LNCaP clone FGC (cell line): ENCODE data around the gene ZBP1.

Source experiments
- DNase-seq: peaks from one replicate; pipeline ENCODE4 v3.0.0-alpha.2; 2011; ENCODE audit warnings: low read depth
- H3K4me3 ChIP-seq: 2 replicates; pipeline ENCODE4 v1.5.1; 2011; ENCODE audit warnings: mild to moderate bottlenecking, low read depth, low read length, control low read depth
- TF ChIP-seq, protein P1 (sequence below): IDR thresholded peaks from 2 replicates; pipeline ENCODE4 v1.5.1; 2012; ENCODE audit warnings: mild to moderate bottlenecking; ENCODE audit not compliant: control insufficient read depth, insufficient read depth; ENCODE audit errors: extremely low read depth

Gene ZBP1

DNA sequence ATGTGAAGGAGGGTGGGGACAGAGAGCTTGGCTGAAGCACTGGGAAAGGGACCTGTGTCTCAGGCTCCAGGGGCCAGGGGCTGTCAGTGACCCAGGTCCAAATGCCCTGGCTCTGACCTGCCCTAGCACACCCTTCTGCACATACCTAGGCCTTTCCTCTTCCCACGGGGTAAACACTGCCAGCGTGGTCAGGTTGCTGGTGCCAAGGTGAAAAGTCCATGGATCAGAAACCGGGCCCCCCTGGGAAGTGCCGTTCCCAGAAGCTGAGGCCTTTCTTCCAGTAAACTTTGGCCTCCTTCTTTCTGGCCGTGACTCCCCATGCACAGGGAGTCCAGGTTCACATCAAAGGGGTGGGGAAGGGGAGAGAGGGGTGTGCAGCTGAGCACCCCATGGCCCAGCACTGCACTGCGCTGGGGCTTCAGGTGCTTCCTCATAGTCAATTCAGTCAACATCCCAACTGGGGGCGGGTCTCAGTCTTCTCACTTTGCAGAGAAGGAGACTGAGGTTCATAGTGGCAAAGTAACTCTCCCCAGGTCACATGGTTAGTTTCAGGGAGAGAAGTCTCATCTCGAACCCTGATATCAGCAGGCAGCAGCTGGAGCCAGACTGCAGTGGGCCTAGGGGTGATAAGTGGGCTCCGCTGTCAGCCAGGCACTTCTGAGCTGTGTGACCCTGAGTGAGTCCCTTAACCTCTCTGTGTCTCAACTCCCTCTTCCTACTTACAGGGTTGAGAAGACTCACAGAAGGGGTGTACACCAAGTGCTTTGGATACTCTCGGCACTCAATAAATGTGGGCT, 42.3 kb downstream of the ZBP1 start:
- TF ChIP-seq, protein P1, sequence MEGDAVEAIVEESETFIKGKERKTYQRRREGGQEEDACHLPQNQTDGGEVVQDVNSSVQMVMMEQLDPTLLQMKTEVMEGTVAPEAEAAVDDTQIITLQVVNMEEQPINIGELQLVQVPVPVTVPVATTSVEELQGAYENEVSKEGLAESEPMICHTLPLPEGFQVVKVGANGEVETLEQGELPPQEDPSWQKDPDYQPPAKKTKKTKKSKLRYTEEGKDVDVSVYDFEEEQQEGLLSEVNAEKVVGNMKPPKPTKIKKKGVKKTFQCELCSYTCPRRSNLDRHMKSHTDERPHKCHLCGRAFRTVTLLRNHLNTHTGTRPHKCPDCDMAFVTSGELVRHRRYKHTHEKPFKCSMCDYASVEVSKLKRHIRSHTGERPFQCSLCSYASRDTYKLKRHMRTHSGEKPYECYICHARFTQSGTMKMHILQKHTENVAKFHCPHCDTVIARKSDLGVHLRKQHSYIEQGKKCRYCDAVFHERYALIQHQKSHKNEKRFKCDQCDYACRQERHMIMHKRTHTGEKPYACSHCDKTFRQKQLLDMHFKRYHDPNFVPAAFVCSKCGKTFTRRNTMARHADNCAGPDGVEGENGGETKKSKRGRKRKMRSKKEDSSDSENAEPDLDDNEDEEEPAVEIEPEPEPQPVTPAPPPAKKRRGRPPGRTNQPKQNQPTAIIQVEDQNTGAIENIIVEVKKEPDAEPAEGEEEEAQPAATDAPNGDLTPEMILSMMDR, result no peak
- no peak for DNase-seq
- H3K4me3 ChIP-seq, result no peak overlapping the region

DNA sequence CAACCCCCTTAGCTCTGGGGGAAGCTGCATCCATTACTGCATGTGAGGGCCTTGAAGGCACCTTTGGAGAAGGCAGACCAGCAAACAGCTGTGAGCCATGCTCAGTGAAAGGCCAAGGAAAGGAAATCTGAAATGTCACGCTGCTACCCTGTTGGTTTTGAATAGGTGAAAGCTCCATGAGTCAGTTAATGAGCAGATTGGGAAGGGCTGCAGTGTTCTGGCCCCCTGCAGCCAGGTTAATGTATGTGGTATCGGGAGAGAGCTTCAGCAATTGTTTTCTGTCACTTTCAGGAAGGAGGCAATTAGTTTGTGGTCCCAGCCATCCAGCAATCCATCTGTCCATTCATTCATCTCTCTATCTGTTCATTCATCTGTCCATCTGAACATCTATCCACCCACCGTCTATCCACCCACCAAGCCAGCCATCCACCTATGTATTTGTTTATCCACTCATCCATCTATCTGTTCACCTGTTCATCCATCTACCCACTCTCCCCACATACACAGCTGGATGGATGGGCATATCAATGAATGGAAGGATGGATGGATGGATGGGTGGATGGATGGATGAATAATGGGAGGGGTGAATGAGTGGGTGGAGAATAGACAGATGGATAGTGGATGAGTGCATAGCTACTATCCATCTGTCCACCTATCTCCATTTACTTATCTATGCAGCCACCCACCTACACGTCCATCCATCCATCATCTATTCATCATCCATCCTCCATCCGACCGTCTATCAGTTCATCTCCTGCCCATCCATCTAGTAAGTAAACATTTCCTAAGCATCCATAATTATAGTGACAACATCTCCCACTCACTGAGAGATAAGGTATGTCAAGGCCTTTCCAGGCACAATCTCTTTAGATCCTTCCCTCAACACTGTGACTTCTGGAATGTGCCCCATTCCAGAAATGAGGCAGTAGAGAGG, 43.3 kb downstream of the ZBP1 start:
- TF ChIP-seq, protein P1, result no peak
- H3K4me3 ChIP-seq, result no peak overlapping the region
- DNase-seq, result no peak

DNA sequence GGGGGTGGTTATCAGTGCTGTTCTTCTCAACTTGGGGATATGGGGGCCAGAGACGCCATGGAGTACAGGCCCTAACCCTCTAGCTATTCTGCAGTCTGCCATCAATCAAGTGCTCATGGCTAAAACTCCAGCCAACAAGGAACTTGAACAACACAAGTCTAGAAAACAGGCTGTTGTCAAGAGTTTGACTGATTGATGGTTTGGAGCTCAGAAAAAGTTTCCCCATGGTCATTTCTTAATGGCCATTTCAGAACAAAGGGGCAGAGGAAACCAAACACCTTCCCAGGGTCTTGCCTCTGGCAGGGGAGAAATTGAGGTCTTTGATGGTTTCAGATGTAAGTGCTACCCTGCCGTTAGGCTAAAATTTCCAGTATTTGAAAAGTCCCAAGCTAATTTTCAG, 44.2 kb downstream of the ZBP1 start:
- no peak for DNase-seq
- TF ChIP-seq, protein P1, result no peak
- H3K4me3 ChIP-seq, result no peak overlapping the region

DNA sequence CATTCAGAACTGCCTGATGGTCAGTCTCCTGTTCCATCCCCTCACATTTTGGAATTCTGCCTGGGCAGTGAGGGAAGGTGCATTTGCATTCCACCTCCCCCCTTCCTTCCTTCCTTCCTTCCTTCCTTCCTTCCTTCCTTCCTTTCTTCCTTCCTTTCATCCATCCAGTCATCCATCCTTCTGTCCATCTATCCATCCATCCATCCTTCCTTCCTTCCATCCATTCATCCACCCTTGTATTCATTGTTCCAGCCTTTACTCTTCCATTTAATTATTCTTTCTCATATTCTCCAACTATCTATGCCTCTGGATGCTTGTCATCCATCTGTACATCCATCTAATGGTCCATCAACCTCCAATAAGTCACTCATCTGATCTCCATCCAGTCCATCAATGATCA, 45.3 kb downstream of the ZBP1 start:
- H3K4me3 ChIP-seq, result no peak overlapping the region
- DNase-seq, result no peak
- TF ChIP-seq, protein P1, result no peak

DNA sequence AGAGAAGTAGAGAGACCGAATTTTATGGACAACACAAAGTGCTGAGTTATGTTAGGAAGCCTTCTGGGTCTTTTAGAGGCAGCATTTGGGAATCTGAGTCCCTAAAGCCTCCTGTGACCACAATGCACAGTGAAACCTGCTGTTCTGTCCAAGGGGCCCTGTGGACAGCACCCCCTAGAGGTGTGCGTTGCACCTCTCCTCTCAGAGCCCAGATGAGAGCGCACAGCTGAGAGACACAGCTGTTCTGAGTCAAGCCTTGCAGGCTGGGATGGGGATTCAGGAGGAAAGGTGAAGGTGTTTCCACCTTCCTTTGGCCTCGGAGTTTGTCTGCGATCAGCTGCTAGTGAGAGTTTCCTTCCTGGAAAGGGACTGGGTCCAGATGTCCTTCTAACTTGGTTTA, 46.3 kb downstream of the ZBP1 start:
- no peak for DNase-seq
- TF ChIP-seq, protein P1, result no peak; the same call in 1 of the 2 replicates
- no peak overlapping the region for H3K4me3 ChIP-seq

DNA sequence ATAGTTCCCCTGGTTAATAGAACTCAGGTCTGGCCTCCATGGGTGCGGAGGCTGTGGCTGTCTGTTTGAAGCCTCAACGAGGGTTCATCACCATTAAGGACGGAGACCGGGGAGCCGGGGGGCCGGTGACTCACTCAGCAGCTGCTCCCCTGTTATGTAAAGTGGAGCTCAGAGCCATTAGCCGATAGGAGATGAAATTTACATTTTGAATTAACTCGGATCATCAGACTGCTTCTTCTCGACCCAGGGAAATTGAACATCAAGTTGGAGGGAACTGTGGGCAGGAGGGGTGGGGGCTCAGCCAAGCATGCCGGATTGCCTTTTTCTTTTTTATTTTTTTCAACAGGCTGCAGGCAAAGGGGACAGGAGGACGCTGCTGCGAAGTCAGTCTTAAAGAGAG, 47.0 kb downstream of the ZBP1 start:
- no peak overlapping the region for H3K4me3 ChIP-seq
- DNase-seq, result no peak
- TF ChIP-seq, protein P1, result no peak
